ENCODE data around the gene LETM1. TPM values are rescaled to one million over a fixed set of nuclear protein-coding genes. Genes with fewer than 3 reads are reported as not detected.

Gene LETM1
- total RNA-seq, 1 donor from 2014 or later, result 44.5 TPM

DNA sequence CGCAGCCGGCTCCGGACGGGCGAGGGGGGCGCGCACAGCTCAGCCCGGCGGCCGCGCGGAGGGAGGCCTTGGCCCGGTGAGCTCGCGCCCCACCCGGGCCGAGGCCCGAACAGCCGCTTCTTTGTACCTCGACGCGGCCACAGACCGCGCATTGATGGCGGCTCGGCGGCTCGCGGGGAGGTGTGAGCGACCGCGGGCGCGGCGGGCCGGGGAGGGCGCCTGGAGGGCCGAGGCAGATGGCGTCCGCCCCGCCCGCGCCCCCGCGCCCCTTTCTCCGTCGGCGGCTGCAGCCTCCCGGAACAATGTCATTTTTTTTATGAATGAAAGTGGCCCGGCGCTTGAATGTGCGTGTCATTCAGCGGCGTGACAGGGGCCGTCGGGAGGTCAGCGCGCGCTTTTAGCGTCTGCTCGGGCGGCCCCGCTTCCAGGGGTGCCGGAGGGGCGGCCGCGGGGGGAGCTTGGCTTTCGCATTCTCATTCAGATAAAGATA, 61.1 kb downstream of the LETM1 start:
- no peak for DNase-seq

DNA sequence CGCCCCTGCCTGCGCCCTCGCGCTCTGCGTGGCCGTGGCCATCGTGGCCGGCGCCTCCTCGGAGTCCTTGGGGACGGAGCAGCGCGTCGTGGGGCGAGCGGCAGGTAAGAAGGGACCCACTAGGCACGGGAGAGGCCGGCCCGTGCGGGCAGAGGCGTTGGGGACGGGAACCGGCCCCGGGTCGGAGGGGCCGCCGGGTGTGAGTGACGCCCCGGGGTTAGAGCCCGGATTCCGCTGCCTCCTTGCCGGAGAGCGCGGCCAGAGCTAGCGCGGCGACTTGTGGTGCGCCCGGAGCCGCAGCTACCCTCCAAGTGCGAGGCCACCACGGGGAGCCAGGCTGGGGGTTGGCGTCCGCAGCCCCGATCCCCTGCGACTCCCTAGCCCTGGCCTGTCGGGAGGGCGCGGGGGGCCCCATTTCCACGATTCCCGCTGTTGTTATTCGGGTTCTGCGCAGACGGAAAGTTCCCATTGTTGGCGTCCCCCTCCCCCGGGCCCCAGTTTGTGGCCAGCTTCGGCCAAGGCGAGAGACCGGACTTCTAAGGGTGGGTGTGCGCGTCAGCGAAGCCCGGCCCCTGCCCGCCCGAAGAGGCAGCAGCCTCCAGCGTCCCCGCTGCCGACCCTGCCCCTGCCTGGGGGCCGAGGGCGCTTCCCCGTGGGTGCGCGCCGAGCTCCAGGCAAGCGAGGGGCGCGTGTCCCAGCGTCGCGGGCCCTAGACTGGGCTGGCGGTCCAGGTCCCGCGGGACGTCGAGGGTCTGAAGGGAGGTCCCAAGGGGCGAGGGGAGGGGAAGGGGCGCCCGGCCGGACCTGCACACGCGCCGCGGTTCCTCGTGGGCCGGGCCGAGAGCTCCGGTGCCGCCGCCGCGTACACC, 61.8 kb downstream of the LETM1 start:
- DNase-seq, result no peak

DNA sequence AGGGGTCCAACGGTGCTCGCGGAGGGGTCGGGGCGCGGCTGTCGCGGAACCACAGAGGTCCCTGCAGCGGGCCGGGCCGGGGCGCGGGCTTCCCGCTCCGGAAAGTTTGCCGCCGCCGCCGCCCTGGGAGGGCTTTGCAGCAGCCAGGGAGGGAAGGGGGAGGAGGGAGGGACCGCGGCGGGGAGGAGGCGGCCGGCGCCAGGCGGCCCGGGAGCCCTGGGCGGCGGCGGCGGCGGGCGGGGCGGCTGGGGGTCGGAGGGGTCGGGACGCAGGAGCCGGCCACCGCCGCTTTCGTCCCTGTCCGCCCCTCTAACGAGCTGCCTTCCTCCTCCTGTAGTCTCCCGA, 62.5 kb downstream of the LETM1 start:
- DNase-seq, result no peak

DNA sequence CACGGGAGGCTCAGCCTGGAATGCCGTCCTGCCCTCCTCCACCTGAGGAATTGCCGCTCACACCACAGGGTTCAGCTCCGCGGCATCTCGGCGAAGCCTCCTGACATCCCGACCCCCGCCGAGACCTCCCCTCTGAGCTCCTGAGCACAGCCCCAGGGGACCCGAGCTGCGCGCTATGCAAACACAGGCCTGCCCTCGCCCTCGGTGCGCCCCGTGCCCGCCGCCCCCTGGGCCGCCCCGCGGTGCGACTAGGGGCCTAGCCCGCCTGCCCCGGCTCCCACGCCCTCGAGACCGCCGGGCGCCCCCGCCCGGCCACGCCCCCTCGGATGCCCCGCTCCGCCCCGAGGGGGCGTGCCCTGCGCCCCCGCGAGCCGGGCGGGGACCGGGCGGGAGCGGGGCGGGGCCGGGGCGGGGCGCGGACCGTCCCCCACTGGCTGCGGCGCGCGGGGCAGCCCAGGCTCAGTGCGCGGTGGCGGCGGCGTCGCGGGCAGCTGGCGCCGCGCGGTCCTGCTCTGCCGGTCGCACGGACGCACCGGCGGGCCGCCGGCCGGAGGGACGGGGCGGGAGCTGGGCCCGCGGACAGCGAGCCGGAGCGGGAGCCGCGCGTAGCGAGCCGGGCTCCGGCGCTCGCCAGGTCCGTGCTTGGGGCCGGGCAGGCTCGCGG, 63.0 kb downstream of the LETM1 start, which contains the start of gene FGFR3:
Gene FGFR3 (plus strand): TSS at position 462 of the 664 bp plus-strand sequence. CDS start 642 bp downstream, outside the sequence.
- no peak for DNase-seq

DNA sequence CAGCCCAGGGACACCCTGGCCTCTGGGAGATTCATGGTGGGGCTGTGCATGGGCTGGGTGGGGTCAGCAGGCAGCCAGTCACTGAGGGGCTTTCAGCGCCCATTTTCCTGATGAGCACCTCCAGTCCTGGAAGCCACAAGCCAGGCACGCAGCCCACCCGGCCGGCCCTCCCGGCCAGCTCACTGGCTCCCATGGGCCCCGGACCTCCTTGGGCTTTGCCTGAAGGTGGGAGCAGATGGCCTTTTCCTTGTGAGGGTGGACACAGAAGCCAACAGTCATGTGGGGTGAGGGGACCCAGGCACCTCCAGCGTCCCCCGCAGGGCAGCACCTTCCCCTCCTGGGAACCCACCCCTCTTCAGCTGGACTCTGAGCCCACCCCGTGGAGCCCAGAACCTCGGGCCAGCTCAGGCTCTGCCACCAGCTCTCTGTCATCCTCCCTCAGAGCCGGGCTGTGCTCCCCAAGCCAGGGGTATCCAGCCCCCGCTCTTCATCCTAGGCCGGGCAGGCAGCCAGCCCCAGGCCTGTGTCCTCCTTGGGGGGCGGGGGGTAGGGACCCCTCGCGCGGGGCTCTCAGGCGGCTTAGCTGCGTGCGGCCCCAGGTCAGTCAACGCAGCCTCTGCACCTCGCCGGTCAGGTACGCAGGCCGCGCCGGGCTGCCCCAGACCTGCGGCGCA, 63.7 kb downstream of the LETM1 start:
- DNase-seq, result no peak

DNA sequence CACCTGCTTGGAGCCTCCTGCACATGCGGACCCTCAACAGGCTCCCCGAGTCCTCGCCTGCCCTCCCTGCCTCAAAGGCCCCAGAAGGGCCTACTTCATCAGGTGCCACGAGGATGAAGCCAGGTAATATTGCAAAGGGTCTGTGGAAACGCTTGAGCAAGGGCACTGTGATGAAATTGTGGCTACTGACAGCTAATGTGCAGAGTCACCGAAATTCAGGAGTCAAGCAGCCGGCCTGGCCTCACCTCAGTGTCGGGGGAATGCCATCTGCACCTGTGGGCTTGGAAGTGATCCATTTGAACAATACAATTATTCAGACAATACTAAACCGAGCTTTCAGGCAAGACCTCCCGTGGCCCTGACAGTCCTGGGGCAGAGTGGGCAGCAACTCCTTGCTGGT, 66.0 kb downstream of the LETM1 start:
- no peak for DNase-seq

DNA sequence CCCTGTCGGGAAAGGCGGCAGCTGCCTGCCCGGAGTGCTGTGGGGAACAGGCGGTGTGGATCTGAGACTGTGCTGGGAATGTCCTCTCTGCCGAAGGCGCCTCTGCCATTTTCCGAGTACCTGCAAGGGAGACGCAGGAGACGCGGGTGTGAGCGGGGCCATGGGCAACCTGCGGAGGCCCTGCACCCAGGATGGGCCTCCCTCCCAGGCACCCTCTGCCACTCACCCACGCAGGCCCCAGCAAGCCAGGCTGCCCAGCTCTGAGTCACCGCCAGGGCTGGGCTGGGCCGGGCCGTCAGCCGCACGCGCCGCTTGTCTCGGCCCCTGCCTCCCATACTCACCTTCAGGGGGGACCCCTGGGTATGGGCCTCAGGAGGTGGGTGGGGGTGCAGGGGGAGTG, 66.4 kb downstream of the LETM1 start:
- no peak for DNase-seq

DNA sequence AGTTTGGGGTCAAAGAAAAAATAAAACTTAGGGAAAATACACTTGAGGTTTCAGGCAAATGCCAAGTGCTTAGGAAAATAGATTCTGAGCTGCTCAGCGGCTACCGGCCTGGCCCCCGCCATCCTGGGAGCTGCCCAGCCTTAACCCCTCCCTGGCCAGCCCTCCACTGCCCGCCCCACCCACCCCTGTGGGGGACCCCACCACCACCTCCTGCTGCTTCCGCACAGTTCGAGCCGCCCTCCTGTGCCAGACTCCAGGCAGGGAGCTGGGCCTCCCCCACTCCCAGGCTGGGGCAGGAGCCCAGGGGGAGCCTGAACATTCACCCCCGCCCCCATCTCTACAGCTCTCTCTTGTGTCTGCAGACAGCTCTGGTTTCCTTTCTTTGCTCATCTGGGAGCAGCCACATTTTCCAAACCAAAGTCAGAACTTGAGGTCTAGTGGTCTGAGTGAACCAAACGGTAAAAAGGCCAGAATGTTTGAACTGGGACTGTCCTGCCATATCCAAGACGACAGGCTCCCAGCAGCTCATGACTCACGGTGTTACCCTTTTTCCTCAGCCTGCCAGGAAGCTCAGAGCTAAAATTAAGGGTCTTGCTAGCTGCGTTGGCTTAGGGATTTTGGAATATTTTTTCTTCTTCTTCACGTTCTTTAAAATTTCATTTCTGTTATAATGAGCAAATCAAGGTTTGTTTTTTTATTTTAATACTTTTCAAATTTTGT, 67.5 kb downstream of the LETM1 start:
- DNase-seq, result no peak

DNA sequence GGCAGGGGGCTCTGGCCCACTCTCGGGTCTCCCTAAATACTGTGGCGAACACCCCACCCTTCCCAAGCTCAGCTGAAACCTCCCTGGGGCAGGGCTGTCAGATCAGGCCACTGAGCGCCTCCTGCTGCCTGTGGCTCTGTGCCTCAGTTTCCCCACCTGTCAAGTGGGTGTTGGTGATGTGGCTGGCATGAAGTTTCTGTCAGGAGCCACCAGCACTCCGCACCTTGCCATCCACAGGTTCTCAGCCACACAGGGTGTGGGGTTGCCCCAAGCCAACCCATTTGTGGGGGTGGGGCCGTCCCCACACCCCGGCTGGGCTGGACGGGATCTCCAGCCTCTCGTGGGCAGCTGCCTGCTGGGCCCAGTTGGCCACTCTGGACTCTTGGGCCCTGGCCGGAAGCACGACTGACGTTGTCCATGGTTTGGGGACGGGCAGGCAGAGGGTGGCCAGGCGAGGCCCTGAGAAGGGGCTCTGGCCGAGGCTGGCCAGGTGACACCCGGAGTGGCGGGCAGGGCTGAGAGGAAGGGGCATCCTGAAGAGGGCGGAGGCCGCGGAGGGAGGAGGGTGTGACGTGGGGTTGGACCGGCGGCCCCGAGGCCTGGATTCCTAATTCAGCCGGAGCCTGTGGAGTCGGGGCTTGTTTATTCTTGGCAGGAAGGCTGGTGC, 68.4 kb downstream of the LETM1 start:
- DNase-seq, result no peak

DNA sequence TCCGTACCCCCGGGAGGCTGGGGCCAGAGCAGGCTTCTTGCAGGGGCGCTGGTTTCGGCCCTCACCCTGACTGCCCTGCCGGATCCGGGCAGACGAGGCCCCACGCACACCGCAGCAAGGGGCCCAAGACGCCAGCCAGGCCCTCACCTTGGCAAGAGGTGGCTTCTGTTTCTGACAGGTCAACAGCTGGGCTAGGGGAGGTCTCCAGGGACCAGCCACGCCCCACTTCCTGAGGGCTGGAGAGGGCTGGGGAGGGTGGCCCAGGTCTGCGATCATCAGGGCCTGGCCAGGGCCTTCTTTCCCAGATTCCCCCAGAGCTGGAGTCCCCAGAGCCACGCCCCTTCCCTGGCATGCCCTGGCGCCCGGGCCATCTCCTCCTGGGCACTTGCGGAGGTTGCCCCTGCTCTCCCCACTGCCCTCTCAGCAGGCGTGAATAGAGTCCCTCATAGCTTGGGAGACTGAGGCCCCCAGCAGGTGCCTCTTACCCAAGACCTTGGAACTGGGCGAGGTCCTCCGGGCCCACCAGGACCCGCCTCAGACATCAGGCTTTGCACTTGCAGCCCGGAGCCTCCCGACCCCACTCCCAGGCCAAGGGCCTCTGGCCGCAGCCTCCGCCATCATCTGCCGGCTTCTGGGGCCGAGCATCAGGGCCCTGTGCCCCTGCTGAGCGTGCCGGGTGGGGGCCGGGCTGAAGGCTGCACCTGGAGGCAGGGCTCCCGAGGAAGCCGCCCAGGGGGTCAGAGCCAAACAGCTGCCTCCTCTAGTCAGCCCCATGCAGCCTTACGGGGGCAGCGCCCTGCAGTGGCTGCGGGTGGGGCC, 69.2 kb downstream of the LETM1 start:
- DNase-seq, result no peak

DNA sequence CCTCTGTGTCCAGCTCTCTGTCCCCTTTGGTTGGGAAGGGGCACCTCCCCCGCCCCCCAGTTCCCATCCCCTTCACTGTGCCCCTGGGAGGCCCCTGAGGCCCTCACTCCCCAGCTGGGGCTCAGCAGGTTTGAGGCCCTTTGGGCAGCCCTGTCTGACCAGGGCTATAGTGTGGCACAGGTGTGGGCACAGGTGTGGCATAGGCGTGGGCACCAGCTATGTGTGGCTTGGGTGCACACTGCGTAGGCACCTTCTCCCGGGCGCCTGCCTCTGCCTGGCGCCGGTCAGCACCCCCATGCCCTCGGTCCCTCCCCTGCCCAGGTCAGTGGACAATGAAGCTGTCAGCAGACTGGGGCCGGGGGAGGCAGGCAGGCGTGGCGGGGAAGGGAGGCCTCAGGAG, 70.4 kb downstream of the LETM1 start:
- no peak for DNase-seq

DNA sequence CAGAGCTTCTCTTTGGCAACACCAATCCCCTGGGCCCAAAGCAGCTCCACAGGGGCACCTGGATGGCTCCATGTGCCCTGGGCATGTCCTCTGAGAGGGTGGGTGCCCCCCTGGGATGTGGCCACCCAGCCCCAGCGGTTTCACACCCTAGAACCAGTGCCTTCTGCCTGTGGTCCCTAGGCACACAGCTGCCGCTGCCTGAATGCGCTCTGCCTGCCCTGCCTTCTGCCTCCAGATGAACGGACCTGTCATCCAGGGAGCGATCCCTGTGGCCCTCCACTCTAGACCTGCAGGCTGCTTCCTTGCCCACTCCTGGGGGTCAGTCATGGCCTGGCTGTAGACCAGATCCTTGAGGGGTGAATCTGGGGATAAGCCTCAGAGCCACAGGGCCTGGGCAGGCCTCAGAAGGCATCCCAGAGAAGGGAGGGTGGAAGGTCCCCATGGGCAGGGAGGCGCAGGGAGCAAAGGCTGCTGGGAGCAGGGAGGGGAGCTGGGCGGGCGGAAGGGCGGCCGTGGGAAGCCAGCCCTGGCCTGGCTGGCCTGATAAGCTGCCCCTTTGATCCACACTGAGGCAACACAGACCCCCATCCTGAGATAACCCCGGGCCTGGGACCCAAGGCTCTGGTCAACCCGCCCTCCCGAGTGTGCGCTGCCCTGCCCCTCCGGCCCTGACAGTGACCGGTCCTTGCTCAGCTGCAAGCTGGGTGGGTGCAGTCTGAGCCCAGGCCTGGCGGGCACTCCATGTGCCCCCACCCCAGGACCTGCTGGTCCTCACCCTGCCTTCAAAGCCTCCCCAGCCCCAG, 71.0 kb downstream of the LETM1 start:
- DNase-seq, result no peak

DNA sequence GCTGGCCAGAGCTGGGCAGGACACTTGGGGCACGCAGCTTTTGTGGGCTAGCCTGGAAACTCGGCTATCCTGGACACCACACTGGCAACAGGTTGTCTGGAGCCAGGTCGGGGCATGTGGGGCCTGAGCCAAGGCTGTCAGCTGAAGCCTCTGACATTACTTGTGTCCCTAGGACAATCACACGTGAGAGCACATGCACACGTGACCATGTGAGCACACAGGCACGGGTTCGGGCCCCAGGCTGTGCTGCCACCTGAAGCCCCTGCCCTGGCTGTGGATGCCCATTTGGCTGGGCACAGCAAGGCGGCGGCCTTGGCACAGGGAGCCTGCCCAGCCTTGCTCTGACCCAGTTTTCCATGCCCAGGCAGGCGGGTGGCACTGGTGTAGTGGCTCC, 71.6 kb downstream of the LETM1 start:
- no peak for DNase-seq

DNA sequence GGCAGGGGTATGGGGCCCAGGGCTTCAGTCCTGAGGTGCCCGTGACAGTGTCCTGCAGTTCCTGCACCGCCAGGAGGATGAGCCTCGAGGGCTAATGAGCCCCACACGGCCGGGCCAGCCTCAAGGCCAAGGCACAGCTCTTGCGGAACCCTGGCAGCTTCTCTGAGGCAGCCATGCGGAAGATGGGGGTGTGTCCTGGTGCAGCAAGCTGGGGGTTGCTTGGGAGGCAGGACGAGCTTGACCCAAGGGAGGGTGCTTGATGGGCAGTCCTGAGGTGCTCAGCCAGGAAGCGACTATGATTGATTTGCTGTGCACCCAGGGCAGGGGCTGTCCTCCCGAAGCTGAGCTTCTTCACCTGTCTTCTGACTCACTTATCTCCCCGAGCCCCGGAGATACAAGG, 72.0 kb downstream of the LETM1 start:
- no peak for DNase-seq

DNA sequence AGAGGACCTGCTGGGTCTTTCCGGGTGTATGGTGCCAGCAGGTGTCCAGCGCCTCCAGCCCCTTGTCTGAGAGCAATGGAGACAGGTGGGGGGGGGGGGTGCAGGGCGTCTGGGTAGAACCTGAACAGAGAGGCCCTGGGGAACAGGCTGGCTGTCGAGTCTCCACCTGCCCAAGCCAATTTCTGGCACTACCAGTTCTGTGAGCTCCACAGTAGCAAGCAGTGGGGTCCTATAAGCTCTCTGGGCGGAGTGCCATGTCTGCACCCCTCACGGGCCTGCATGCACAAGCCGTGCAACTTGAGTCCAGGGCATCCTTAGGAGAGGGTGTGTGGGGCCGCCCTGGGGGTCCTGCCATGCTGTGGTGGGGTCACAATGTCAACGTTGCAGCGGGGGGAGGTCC, 72.9 kb downstream of the LETM1 start:
- DNase-seq, result peak; percentile 39

DNA sequence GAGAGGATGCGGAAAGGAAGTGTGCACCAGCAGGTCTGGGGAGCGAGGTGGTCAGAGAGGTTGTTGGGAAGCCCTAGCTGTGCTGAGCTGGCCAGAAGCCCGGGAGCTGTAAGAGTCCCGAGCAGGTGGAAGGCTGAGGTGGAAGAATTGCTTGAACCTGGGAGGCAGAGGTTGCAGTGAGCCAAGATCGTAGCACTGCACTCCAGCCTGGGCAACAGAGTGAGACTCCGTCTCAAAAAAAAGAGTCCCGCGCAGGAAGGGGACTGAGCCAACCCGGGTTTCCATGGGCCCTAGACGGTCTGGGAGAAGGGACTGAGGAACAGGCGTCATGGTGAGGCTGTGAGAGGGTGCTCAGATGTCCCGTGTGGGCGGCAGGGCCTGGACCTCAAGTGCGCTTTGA, 75.5 kb downstream of the LETM1 start:
- no peak for DNase-seq

DNA sequence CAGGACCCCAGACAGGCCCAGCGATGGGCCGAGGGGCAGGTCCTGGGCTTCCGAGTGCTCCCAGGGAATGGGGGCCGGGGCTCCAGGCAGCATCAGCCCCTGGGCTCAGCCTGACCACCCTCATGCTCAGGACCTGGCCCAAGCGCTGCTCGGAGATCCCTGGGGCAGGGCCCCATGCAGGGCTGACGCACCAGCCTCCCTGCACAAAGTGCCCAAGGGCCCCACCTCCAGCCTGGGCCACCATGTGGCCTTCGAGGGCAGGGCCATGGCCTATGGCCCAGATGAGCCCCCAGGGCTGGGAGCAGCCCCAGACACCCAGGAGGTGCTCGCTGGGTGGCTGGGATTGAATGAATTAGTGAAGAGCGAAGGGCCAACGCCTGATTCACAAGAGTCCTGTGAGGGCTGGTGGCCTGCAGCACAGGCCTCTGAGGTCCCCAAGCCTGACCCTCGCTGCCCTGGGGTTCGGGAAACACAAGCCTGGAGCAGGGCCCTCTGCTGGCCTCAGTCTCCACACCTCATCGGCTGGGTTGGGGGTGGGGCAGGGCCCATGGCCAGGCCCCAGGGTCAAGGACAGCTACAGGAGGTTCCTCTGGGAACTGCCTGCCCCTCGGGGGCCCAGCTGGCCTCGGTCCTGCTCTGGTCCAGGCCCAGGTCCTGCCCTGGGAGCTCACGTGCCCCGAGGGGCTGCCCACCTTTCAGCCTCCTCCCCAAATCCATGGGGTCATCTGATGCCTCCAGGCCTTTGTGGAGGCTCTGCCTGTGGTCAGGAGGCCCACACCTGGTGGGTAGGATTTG, 76.2 kb downstream of the LETM1 start:
- no peak for DNase-seq

DNA sequence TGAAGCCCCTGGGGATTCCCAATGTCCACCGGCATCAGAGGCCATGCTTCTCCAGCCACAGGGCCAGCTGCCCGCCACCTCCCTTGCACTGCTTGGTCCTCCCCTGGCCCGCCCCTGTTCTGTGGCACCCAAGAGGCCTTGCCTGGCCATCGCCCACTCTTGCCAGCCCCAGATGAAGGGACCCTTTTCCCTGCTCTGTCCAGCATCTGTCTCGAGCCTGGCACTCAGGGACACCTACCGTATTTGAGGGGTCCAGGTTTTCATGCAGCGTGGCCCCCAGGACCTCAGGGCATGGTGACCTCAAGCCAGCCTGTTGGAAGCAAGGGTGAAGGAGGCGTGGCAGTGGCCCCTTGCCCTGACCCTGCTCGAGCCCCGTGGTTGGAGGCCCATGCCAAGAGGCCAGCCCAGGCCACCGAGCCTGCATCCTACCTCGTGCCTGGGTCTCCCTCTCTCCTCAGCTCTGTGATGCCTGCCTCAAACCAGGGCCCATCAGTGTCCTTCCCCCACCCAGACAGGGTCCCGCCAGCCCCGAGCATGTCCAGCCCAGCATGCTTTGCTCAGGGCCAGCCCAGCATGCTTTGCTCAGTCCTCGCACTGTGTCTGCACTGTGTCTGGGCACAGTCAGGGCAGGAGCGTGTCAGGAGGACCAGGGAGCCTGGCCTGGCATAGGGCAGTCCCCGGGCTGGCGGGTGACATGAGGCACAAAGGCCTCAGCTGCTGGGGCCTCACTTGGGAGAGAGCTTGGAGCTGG, 77.1 kb downstream of the LETM1 start:
- no peak for DNase-seq
